Endodermal cell (in vitro differentiated cells): ENCODE measurements around the gene UQCR11. TPM values are rescaled to one million over a fixed set of nuclear protein-coding genes. Genes with fewer than 3 reads are reported as not detected.

Experiments used
- DNase-seq: peaks from one replicate; pipeline ENCODE4 v3.0.0-alpha.2; 2017
- H3K27ac ChIP-seq: 2 replicates; pipeline ENCODE4 v1.5.1; 2013; ENCODE audit warnings: mild to moderate bottlenecking, low read depth, low read length, moderate library complexity
- H3K27me3 ChIP-seq: 2 replicates; pipeline ENCODE4 v1.6.1; 2013; ENCODE audit warnings: mild to moderate bottlenecking, low read length, moderate library complexity; ENCODE audit not compliant: insufficient read depth, control insufficient read depth, poor library complexity, severe bottlenecking
- H3K36me3 ChIP-seq: 2 replicates; pipeline ENCODE4 v1.7.0; 2013; ENCODE audit warnings: mild to moderate bottlenecking, low read length, moderate library complexity; ENCODE audit not compliant: control insufficient read depth, insufficient read depth
- H3K4me1 ChIP-seq: one replicate; pipeline ENCODE4 v1.7.0; 2013; ENCODE audit warnings: low read length; ENCODE audit not compliant: control insufficient read depth, insufficient read depth
- H3K4me3 ChIP-seq: 2 replicates; pipeline ENCODE4 v1.5.1; 2013; ENCODE audit warnings: mild to moderate bottlenecking, low read length, moderate library complexity
- H3K9ac ChIP-seq: 2 replicates; pipeline ENCODE4 v1.6.1; 2013; ENCODE audit warnings: mild to moderate bottlenecking, low read length, moderate library complexity; ENCODE audit not compliant: poor library complexity, severe bottlenecking; ENCODE audit errors: extremely low read depth
- H3K9me3 ChIP-seq: 2 replicates; pipeline ENCODE4 v1.6.1; 2013; ENCODE audit warnings: mild to moderate bottlenecking, low read length, moderate library complexity; ENCODE audit not compliant: control insufficient read depth
- H3K27ac Mint-ChIP-seq: 2 replicates; pipeline ENCODE4 v1.8.0; 2020; ENCODE audit warnings: mixed read lengths
- H3K27me3 Mint-ChIP-seq: 2 replicates; pipeline ENCODE4 v1.8.0; 2021; ENCODE audit warnings: mild to moderate bottlenecking, mixed read lengths; ENCODE audit not compliant: insufficient read depth
- H3K36me3 Mint-ChIP-seq: 2 replicates; pipeline ENCODE4 v1.8.0; 2020; ENCODE audit warnings: low read depth, mixed read lengths
- H3K4me1 Mint-ChIP-seq: 2 replicates; pipeline ENCODE4 v1.8.0; 2020; ENCODE audit warnings: mixed read lengths
- H3K4me3 Mint-ChIP-seq: 2 replicates; pipeline ENCODE4 v1.8.0; 2020; ENCODE audit warnings: mild to moderate bottlenecking, moderate library complexity, mixed read lengths
- H3K9me3 Mint-ChIP-seq: 2 replicates; pipeline ENCODE4 v1.8.0; 2020; ENCODE audit warnings: mild to moderate bottlenecking, mixed read lengths
- WGBS, 2 experiments: methylation state at CpG; one replicate each; pipeline versions ENCODE4 v1.1.5 to v1.1.7; 2013; ENCODE audit warnings: missing lambda C conversion rate in 2 of 2, mixed read lengths in 1 of 2; ENCODE audit not compliant: insufficient coverage in 1 of 2, insufficient read length in 1 of 2; 5-methylcytosine and 5-hydroxymethylcytosine counted together
- total RNA-seq, 2 donors: library from RNA; stranded (reverse); fragmentation: NEBNext Ultra II Directional in 1 of 2; extraction: Animal tissue kit (Norgen Biotek cat#: 25700) in 1 of 2; gene quantifications; 2 replicates in 1 of 2; 3 replicates in 1 of 2; pipeline ENCODE4 v1.2.1, GENCODE V29; 2021
- TF ChIP-seq, protein P1 (sequence below): fragments of 200-600 bp; sonication (generic); conservative IDR thresholded peaks from 2 replicates; pipeline ENCODE4 v1.5.0; 2021; ENCODE audit warnings: antibody characterized with exemption, mild to moderate bottlenecking

The UQCR11 gene
- total RNA-seq, 2 donors from 2014 or later = 171 to 195 TPM

DNA sequence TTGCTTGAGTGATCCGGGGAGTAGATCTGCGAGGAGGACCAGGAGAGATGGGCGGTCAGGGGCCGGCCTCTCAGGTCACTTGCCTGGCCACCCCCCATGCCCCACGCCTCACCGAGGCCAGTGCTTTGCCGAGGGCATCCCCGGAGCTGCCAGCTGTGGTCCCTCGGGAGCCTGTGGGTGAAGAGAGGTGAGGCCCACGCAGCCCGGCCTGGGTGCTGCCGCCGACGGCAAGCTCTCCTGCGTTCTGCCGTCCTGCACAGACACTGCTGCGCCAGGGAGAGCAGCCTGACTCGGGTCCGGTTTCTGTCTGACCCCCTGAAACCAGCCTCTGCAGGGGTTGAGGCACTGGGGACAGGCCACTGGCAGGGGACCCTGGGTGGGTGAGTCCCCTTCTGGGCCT, 15.8 kb upstream of the UQCR11 start:
- no peak for DNase-seq
- Mint-ChIP-seq H3K4me3 (no peak overlapping the region), H3K36me3 (peaks cover 59% of the 10 kb centered on the region), H3K9me3 (no peaks in the 10 kb centered on the region), H3K4me1 (no peaks in the 10 kb centered on the region), H3K27ac (no peak overlapping the region), H3K27me3 (no peaks in the 10 kb centered on the region)
- 89 to 94% methylated on average over 16 to 19 of the region's 19 CpGs for WGBS, 2 experiments
- no peaks in the 10 kb centered on the region for H3K4me1 ChIP-seq
- H3K9me3 ChIP-seq = no peaks in the 10 kb centered on the region
- TF ChIP-seq, protein P1, sequence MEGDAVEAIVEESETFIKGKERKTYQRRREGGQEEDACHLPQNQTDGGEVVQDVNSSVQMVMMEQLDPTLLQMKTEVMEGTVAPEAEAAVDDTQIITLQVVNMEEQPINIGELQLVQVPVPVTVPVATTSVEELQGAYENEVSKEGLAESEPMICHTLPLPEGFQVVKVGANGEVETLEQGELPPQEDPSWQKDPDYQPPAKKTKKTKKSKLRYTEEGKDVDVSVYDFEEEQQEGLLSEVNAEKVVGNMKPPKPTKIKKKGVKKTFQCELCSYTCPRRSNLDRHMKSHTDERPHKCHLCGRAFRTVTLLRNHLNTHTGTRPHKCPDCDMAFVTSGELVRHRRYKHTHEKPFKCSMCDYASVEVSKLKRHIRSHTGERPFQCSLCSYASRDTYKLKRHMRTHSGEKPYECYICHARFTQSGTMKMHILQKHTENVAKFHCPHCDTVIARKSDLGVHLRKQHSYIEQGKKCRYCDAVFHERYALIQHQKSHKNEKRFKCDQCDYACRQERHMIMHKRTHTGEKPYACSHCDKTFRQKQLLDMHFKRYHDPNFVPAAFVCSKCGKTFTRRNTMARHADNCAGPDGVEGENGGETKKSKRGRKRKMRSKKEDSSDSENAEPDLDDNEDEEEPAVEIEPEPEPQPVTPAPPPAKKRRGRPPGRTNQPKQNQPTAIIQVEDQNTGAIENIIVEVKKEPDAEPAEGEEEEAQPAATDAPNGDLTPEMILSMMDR = no peak
- no peak overlapping the region for H3K9ac ChIP-seq
- H3K36me3 ChIP-seq = peaks cover 72% of the 10 kb centered on the region
- H3K27me3 ChIP-seq = no peaks in the 10 kb centered on the region
- no peak overlapping the region for H3K4me3 ChIP-seq
- no peak overlapping the region for H3K27ac ChIP-seq

DNA sequence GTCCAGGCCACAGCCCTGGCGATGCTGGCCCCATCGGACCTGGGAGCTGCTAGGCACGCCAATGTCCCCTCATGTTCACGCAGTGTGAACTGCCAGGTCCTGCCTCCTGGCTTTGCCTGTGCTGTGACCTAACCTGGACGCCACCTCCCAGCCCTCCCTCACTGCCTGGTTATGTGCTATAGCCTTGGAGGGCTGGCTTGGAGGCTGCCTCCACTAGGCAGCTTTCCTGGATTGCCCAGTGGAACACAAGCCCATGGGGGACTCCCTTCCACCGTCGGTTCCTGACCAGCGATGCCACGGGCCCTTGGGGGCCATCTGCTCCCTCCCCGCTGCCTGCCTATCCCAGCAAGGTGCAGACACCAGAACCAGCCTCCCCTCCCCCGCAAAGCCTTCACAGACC, 15.2 kb upstream of the UQCR11 start:
- H3K36me3 Mint-ChIP-seq = peaks cover 59% of the 10 kb centered on the region
- no peaks in the 10 kb centered on the region for H3K27me3 Mint-ChIP-seq
- H3K27ac Mint-ChIP-seq = no peak overlapping the region
- H3K4me3 Mint-ChIP-seq = no peak overlapping the region
- no peaks in the 10 kb centered on the region for H3K4me1 Mint-ChIP-seq
- no peak overlapping the region for H3K4me3 ChIP-seq
- no peak for DNase-seq
- WGBS, 2 experiments = 91 to 99% methylated on average over 8 to 11 of the region's 11 CpGs
- TF ChIP-seq, protein P1 = no peak
- H3K9ac ChIP-seq = no peak overlapping the region
- no peaks in the 10 kb centered on the region for H3K9me3 Mint-ChIP-seq
- no peaks in the 10 kb centered on the region for H3K27me3 ChIP-seq
- no peaks in the 10 kb centered on the region for H3K4me1 ChIP-seq
- peaks cover 72% of the 10 kb centered on the region for H3K36me3 ChIP-seq
- H3K9me3 ChIP-seq = no peaks in the 10 kb centered on the region
- H3K27ac ChIP-seq = no peak overlapping the region

DNA sequence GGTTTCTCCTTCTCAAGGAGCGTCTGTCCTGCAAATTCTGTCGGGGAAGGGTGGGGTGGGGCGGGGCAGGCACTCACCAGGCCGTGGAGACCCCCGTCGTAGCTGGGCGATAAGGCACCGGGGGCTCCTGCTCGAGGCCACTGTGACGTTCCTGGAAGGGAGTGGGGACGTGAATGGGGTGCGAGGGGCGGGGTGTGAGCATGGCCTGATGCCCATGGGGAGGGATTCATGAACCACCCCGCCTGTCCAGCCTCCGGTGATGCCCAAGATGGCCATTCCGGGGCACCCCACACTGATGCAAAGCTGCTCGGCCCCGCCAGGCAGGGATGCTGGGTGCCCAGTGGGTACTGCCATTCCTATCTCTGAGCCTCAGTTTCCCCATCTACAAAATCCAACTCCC, 14.4 kb upstream of the UQCR11 start:
- Mint-ChIP-seq H3K4me3 (no peak overlapping the region), H3K9me3 (no peaks in the 10 kb centered on the region), H3K36me3 (peaks cover 61% of the 10 kb centered on the region), H3K27me3 (no peaks in the 10 kb centered on the region), H3K27ac (no peak overlapping the region), H3K4me1 (no peaks in the 10 kb centered on the region)
- 92 to 97% methylated on average over 8 to 18 of the region's 18 CpGs for WGBS, 2 experiments
- no peak overlapping the region for H3K9ac ChIP-seq
- peaks cover 72% of the 10 kb centered on the region for H3K36me3 ChIP-seq
- no peak for DNase-seq
- no peaks in the 10 kb centered on the region for H3K27me3 ChIP-seq
- TF ChIP-seq, protein P1 = no peak
- no peak overlapping the region for H3K4me3 ChIP-seq
- no peak overlapping the region for H3K27ac ChIP-seq
- no peaks in the 10 kb centered on the region for H3K4me1 ChIP-seq
- no peaks in the 10 kb centered on the region for H3K9me3 ChIP-seq
